GM21367 (cell line): ENCODE data around the gene CAMTA1.

Source experiments
- ATAC-seq: cut with Tn5 transposase; IDR thresholded peaks from one replicate; pipeline ENCODE4 v1.9.1; 2021; ENCODE audit not compliant: unreplicated experiment

CAMTA1 gene

GRCh38 chr1:7172804-7173203 is 387.6 kb downstream of the CAMTA1 start:
- ATAC-seq: no peak

DNA sequence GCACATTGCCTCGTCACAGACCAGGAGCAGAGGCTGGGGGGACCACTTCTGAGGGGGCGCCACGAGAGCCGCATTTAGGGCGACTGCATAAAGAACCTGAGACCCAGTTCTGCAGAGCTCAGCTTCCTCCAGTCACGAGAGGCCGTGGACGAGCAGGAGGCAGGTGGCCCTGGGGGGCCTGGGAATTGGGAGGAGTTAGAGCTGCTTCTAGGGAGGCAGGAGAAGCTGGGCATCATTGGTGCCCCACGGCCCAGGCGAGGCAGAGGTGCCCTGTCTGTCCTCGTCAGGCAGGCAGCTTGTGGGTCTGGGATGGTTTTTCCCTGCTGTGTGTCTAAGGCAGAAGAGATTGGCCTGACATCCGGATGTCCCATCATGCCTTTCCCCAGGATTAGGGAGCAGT is 389.3 kb downstream of the CAMTA1 start:
- ATAC-seq: no peak

DNA sequence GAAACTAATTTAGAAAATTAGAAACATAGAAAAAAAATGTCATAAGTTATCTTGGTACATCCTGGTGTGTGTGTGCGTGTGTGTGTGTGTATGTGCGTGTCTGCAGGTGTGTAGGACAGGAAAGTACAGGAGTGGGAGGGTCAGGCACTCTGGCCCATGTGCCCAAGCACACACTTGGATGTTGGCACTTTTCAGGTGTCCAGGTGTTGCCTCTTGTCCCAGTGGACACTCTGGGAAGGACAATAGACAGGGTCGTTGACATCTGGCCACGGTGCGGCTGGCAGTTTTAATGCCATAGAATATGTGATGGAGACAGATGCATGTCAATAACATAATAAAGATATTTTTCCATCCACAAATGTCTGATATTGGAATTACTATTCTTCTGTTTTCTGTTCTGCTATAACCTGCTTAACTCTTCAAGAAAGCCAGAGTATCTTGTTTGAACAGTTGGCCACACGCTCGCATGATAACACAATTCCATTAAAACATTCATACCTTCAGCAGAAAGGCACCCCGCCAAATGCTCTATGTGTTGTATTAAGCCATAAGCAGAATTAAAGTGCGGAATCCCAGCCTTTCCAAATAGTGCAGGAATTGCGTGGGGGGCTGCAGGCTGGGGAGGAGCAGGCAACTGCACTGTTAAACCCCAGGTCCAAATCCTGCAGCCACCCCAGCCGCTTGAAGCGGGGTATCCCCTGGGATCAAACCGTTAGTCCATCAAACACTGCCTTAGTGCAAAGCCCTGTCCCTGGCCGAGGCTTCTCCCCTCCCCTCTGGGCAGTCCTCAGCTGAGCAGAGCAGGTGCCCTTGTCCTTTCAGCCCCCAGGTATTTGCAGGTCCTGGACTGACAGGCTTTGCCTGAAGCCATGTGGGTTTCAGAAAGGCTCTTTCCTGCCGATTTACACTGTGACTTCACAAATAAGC is 390.0 kb downstream of the CAMTA1 start:
- ATAC-seq: no peak

- ATAC-seq: no peak
Observed at GRCh38 chr1:7177021-7177420, 391.8 kb downstream of the CAMTA1 start.

GRCh38 chr1:7177438-7178146 is 392.3 kb downstream of the CAMTA1 start:
- no peak for ATAC-seq

- ATAC-seq: no peak
Observed at GRCh38 chr1:7178336-7178735, 393.1 kb downstream of the CAMTA1 start.

DNA sequence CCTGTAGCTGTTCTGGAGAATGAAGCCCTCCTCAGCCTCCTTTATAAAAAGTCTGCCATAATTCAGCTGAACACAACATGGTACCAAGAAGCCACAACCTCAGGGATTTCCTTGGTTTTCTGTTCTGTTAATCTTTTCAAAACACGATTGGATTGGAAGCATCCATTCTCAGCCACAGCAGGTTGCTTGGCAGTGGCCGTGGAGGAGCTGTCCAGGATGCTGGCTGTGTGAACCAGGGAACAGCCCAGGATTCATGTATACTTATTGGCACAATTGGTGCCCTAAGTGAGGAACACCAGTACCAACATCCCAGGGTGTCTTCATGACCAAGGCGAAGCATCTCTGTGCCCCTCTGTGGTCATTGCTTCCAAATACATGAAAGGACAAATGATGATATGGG is 393.5 kb downstream of the CAMTA1 start:
- ATAC-seq: no peak

DNA sequence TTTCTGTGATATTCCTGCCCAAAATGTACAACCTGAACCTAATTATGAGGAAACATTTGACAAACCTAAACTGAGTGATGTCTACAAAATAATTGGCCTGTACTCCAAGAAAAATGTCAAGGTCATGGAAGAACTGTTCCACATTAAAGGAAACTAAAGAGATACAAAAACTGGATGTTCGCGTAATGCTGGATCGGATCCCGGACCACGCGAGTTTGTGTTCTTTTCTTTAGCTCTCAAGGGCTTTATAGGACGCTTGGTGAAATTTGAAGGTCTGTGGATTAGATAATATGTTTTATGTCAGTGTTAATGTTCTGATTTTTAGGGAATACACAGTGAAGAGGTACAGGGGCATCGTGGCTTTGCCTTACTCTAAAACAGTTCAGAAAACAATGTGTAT is 400.5 kb downstream of the CAMTA1 start:
- no peak for ATAC-seq

DNA sequence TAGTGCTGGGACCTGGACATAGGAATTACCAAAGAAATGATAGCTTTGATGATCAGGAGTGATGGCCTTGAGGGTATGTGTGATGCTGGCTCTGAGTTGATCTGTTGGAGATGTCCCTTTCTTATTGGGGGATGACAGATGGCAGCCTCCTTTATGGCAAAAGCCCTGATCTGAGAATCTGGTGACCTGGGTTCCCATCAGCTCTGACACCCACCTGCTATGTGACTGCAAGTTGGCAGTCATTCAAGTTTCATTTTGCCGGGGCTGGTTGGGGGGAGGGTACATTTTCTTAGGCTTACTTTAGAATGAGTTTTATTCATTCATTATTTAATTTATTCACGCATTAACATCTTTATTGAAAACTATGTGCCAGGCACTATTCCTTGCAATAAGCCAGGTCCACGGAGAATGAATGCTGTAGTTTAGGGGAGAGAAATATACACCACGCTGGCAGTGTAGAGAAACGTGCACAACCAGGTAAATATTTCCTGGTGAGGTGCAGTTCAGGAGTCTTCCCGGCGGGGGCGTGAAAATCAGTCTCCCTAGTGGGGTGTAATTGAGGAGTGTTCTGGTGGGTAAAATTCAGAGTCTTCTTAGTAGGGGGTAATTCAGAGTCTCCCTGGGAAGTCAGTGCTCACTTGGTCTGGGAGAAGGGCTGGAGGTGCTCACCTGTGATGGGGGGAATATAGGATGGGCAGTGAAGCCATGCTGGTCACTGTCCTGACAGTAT is 401.3 kb downstream of the CAMTA1 start:
- ATAC-seq: no peak

DNA sequence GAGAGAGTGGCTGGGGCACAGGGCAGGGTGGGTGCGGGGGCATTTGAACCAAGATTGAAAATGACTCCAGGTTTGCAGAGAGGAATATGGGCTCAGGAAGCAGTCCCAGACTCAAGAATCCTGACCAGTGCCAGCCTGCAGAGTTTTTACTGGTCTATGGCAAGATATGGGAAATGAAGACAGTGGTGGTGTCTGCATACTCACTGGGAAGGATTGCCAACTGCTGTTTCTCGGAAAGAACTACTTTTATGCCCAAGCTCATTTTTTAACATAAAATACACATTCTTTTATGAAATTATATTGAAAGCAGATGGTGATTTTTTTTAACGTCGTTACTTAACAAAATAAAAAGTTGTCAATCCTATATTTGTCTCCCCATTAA is 401.8 kb downstream of the CAMTA1 start:
- no peak for ATAC-seq

DNA sequence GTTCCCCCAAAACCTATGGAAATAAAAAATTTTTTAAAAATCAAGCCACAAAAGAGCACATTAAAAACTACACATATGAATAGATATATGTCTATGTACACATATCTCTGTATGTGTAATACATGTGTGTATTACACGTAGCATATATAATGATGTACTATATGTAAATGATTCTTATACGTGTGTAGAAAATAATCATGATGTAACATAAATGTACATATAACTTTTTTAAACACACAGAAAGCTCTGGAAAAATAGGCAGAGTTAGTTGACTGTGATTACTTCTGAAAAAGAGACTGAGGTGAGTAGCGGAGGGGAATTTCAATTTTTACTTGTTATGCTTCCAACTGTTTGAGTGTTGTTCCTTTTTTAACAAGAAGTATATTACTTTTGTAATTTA is 405.0 kb downstream of the CAMTA1 start:
- no peak for ATAC-seq

GRCh38 chr1:7192453-7192852 is 407.2 kb downstream of the CAMTA1 start:
- no peak for ATAC-seq

DNA sequence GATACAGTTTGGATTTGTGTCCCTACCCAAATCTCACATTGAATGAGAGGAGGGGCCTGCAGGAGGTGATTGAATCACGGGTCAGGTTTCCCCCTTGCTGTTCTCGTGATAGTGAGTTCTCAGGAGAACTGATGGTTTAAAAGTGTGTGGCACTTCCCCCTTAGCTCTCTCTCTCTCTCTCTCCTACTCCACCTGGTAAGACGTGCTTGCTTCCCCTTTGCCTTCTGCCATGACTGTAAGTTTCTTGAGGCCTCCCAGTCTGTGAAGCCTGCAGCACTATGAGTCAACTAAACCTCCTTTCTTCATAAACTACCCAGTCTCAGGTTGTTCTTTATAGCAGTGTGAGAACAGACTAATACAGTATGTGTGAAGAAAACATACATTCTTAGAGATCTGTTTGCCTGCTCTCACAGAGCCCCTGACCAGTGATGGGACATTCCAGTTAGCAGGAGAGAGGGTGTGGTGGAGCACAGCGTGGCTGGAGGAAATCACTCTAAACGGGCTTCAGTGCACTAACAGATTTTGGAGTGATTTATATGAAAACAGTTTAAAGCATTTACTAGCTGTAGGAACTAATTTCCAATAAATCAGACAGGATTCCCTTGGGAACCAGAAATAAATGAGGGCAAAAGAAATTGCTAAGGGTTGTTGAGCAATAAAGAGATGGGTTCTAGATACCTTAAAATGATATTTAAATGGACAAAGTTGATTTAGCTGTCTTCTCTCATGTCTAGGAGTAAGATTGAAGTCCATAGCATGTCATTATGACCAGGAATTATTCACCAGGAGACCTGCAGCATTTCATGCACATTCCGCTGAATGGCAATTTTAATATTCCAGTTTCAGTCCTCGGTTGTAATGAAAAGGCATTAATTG is 411.0 kb downstream of the CAMTA1 start:
- ATAC-seq: no peak

DNA sequence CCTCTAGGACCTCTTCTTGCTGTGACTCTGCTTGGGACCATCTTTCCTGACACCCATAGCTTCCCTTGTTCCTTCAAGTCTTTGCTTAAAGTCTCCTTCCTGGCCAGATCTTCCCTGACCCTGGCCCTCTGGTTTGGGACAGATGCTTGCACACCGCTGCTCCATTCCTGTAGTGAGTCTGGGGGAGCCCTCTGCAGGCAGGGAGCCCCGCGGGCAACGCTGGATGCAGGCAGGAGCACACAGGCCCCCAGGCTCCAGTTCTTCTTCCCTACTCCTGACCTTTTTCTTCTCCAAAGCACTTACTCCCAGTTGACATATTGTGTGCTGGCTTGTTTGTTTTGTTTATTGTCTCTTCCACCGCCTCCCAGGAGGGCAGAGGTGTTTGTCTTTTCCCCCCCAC is 413.4 kb downstream of the CAMTA1 start:
- ATAC-seq: no peak

- no peak for ATAC-seq
Observed at GRCh38 chr1:7199077-7199779, 414.0 kb downstream of the CAMTA1 start.

- ATAC-seq: no peak
Observed at GRCh38 chr1:7207875-7208646, 422.8 kb downstream of the CAMTA1 start.

- ATAC-seq: no peak
Observed at GRCh38 chr1:7208647-7209180, 423.5 kb downstream of the CAMTA1 start.

DNA sequence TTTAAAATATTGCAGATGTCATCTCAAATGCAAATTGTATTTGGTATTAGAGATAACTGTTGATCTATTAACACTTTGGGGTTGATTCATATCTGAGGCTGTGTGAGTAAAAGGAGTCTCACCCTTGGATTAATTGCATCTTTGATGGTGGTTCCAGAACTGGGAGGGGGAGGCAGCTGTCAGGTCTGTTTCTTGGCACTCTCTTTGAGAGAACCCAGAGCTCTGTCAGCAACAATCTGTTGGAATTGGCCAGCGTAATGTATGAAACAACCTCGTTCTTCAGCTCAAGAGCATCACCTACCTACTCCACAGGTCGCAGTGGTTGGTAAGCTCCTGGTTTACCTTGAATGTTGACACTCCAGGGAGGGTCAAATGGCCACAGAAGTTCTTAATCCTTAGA is 424.1 kb downstream of the CAMTA1 start:
- ATAC-seq: no peak

DNA sequence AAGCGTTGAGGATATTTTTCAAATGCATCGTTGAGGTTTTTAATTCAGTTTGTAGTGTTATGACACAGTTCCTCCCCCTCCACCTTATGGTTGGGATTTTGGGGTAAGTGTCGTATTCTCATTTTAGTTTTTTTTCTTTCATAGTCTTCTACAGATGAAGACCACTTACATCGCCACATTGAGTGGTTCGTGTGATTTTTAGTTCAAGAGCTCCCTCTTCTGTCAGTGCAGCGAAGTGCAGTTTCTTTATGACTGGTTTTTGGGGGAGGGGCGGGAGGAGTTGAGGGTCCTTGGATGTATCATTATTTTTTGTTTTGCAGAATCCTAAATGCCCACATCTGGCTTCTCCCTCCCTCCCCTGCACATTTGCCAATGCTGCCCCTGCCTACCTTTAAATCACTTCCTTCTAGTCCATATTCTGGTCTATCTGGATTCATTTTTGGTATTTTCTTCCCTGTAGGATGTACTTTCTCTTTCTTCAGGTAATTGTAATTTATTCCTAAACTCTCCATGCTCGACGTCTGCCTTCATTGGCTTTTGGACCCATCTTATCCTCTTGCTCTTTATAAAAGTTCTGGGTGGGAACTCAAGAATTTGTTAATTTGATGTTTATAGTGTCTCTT is 433.1 kb downstream of the CAMTA1 start:
- no peak for ATAC-seq
